CD4-positive, alpha-beta memory T cell (primary cell): ENCODE results near the gene AMMECR1L. TPM values are rescaled to one million over a fixed set of nuclear protein-coding genes. Genes with fewer than 3 reads are reported as not detected.
"Not testable (repeated sequence)": the region's sequence is repeated elsewhere in the genome, so short reads cannot be mapped to it uniquely, and the experiment has no call there.

Experiments used
- CTCF ChIA-PET: fragments of 350-600 bp; sonication (Branson Sonifier 250); formaldehyde crosslinking; loops from one replicate; lab custom pipeline; 2021; ENCODE audit warnings: inconsistent platforms; ENCODE audit not compliant: partially characterized antibody; lab: Charles Lee
- POLR2A ChIA-PET: fragments of 350-600 bp; sonication (Branson Sonifier 250); formaldehyde crosslinking; loops from one replicate; lab custom pipeline; 2021; ENCODE audit not compliant: partially characterized antibody; lab: Charles Lee
- DNase-seq, 5 donors: peaks; one replicate each; pipeline versions ENCODE4 v3.0.0 to v3.0.0-alpha.2; 2020 to 2022; ENCODE audit warnings: mixed read lengths in 1 of 5
- H3K27ac ChIP-seq: one replicate; pipeline ENCODE4 v1.7.0; 2013; ENCODE audit warnings: low read depth, low read length
- H3K27me3 ChIP-seq: 2 replicates; pipeline ENCODE4 v1.7.0; 2013; ENCODE audit warnings: mild to moderate bottlenecking, low read length, moderate library complexity; ENCODE audit not compliant: insufficient read depth
- H3K36me3 ChIP-seq: 2 replicates; pipeline ENCODE4 v1.7.0; 2013; ENCODE audit warnings: mild to moderate bottlenecking, low read length, moderate library complexity; ENCODE audit not compliant: insufficient read depth
- H3K4me1 ChIP-seq: 2 replicates; pipeline ENCODE4 v1.7.0; 2013; ENCODE audit warnings: mild to moderate bottlenecking, low read length, moderate library complexity; ENCODE audit not compliant: insufficient read depth
- H3K4me3 ChIP-seq, 2 donors: one replicate each; pipeline ENCODE4 v1.7.0; 2013; ENCODE audit warnings: low read length in 2 of 2, mild to moderate bottlenecking in 1 of 2
- H3K9me3 ChIP-seq, 2 donors: one replicate each; pipeline ENCODE4 v1.7.0; 2013; ENCODE audit warnings: low read length in 2 of 2, control low read depth in 1 of 2; ENCODE audit not compliant: control insufficient read depth in 1 of 2
- H3K27ac Mint-ChIP-seq, 7 donors: one replicate each; pipeline ENCODE4 v1.8.0; 2020 to 2021; ENCODE audit warnings: mixed read lengths in 7 of 7, mild to moderate bottlenecking in 6 of 7, inconsistent platforms in 3 of 7, moderate library complexity in 3 of 7
- H3K27me3 Mint-ChIP-seq, 2 donors: one replicate each; pipeline ENCODE4 v1.8.0; 2020 to 2021; ENCODE audit warnings: mixed read lengths in 2 of 2
- H3K36me3 Mint-ChIP-seq, 2 donors: one replicate each; pipeline ENCODE4 v1.8.0; 2020 to 2021; ENCODE audit warnings: mixed read lengths in 2 of 2, inconsistent platforms in 1 of 2, mild to moderate bottlenecking in 1 of 2
- H3K4me1 Mint-ChIP-seq, 4 donors: one replicate each; pipeline ENCODE4 v1.8.0; 2020 to 2021; ENCODE audit warnings: mixed read lengths in 4 of 4, mild to moderate bottlenecking in 1 of 4
- H3K4me3 Mint-ChIP-seq, 8 donors: one replicate each; pipeline ENCODE4 v1.8.0; 2020 to 2021; ENCODE audit warnings: mixed read lengths in 8 of 8, mild to moderate bottlenecking in 7 of 8, moderate library complexity in 6 of 8, inconsistent platforms in 3 of 8
- H3K9me3 Mint-ChIP-seq, 8 donors: one replicate each; pipeline ENCODE4 v1.8.0; 2020 to 2021; ENCODE audit warnings: mixed read lengths in 8 of 8, mild to moderate bottlenecking in 5 of 8, inconsistent platforms in 3 of 8, moderate library complexity in 1 of 8
- intact Hi-C: fragments of 100-400 bp; cut with micrococcal nuclease; formaldehyde crosslinking; loops from one replicate; pipeline ENCODE4 v1.15.1; 2023
- polyA plus RNA-seq, 2 donors: library from polyadenylated mRNA; unstranded; fragments of 300-500 nt; fragmentation: Illumina TruSeq; gene quantifications; one replicate each; pipeline ENCODE4 v1.2.3, GENCODE V29; 2021
- total RNA-seq, 2 experiments: library from RNA; stranded (reverse); gene quantifications; one replicate each; pipeline ENCODE4 v1.2.3, GENCODE V29; 2021

The AMMECR1L gene
- total and polyA plus RNA-seq, 4 experiments from 2014 or later, result 3.3 to 18.7 (median 13.6) TPM

DNA sequence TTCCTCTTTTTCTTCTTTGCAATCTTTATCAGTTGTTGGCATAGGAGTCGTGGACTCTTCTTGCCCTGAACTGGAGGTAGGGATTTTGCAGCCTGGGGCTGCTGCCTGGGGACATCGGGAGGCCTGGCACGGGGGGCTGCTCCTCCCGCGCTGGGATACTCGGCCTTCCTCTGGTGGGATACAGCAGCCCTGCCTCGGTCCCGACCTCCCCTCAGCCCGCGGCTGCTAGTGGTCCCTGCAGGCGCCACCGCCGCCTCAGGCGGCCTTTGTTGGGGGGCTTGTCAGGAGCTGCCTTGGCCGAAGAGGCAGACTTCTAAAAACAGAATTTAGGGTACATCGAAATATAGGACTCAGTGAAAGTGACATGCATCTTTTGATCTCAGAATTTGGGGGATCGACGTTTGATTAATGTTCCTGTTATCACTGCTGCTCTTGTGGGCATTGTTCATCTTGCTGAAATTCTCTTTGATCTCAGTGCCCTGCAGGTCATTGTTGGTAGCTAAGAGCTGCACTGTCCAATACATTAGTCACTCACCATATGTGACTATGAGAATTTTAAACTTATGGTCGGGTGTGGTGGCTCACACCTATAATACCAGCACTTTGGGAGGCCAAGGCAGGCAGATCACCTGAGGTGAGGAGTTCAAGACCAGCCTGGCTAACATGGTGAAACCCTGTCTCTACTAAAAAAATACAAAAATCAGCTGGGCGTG, 44.1 kb downstream of the AMMECR1L start:
- ChIA-PET POLR2A (no interaction called here), CTCF (interaction anchor here (0.7 to 0.8 kb wide), 2 partner anchors 13 to 17 kb away, joined by 3 read pairs; no protein-coding TSS in a partner anchor)
- Histone ChIP-seq H3K36me3 (peaks cover 4% of the 10 kb centered on the region), H3K9me3 (no peaks in the 10 kb centered on the region), H3K27me3 (no peaks in the 10 kb centered on the region), H3K4me3 (no peak overlapping the region), H3K27ac (no peak overlapping the region), H3K4me1 (no peaks in the 10 kb centered on the region)
- H3K4me3 Mint-ChIP-seq, result no peak overlapping the region
- H3K27me3 Mint-ChIP-seq, result no peaks in the 10 kb centered on the region
- peaks cover 5 to 11% (median 7%) of the 10 kb centered on the region in 4 donors for H3K4me1 Mint-ChIP-seq
- no peak overlapping the region for H3K27ac Mint-ChIP-seq
- no peak for DNase-seq
- H3K9me3 Mint-ChIP-seq, result peaks cover 0 to 4% (median 0%) of the 10 kb centered on the region in 8 donors
- intact Hi-C loops, result no loop called here
- peaks cover 11 to 14% of the 10 kb centered on the region in 2 donors for H3K36me3 Mint-ChIP-seq

DNA sequence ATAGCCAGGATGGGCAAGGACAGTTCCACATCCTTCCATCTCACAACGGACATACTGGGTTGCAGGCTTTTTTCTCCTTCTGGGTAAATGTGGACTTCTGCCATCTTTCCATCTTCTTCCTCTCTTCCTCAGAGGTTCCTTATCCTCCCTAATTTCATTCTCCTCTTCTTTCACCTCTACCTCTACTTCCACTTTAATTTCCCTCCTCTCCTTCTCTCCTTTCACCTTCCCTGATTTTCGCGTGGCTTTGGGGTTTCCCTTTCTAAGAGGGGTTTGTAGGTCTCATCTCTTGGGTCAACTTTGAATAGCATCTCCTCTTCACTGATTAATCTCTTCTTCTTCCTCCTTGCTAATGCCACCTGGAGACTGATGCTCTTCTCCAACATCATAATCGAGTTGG, 44.9 kb downstream of the AMMECR1L start:
- H3K9me3 Mint-ChIP-seq, result peaks cover 0 to 4% (median 0%) of the 10 kb centered on the region in 8 donors
- DNase-seq, result no peak
- Histone ChIP-seq H3K4me3 (no peak overlapping the region), H3K27ac (no peak overlapping the region), H3K4me1 (no peaks in the 10 kb centered on the region), H3K36me3 (no peaks in the 10 kb centered on the region), H3K27me3 (no peaks in the 10 kb centered on the region), H3K9me3 (no peaks in the 10 kb centered on the region)
- peaks cover 5 to 11% (median 7%) of the 10 kb centered on the region in 4 donors for H3K4me1 Mint-ChIP-seq
- H3K36me3 Mint-ChIP-seq, result peaks cover 7 to 9% of the 10 kb centered on the region in 2 donors
- H3K4me3 Mint-ChIP-seq, result no peak overlapping the region
- intact Hi-C loops, result no loop called here
- H3K27ac Mint-ChIP-seq, result no peak overlapping the region
- ChIA-PET CTCF (interaction anchor here (0.8 kb wide), 1 partner anchor 12 kb away, joined by 3 read pairs; no protein-coding TSS in a partner anchor), POLR2A (no interaction called here)
- no peaks in the 10 kb centered on the region for H3K27me3 Mint-ChIP-seq

GRCh38 chr2:127834951-127835350, 50.8 kb downstream of the AMMECR1L start:
- Histone ChIP-seq H3K9me3 (no peaks in the 10 kb centered on the region), H3K36me3 (no peaks in the 10 kb centered on the region), H3K4me1 (peaks cover 12% of the 10 kb centered on the region), H3K4me3 (no peak overlapping the region), H3K27ac (no peak overlapping the region), H3K27me3 (no peaks in the 10 kb centered on the region)
- Mint-ChIP-seq H3K9me3 (peaks cover 0 to 2% (median 0%) of the 10 kb centered on the region in 8 donors), H3K4me1 (peaks cover 4 to 19% (median 9%) of the 10 kb centered on the region in 4 donors), H3K27me3 (no peaks in the 10 kb centered on the region), H3K4me3 (no peak overlapping the region), H3K27ac (peak overlapping the region in 1 of 7 donors; percentile 10), H3K36me3 (no peaks in the 10 kb centered on the region)
- DNase-seq, result no peak
- intact Hi-C loops, result no loop called here
- ChIA-PET CTCF (no interaction called here), POLR2A (no interaction called here)

DNA sequence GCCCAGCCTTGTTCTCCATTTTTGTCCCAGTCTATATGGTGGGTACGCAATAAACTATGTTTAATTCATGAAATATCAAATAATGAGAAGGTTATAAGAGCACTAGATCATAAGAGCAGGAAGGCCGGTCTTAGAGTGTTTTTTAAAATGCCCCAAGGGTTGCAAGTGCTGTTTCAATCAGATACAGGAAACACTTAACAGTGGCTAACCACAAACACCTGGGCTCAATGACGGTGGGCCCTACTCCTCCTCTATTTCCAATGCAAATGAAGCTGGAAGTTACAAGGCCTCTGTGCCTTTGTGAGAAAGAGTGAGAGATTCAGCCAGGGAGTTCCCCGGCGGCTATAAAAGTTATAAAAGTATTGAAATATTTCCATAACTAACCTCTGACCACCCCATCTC, 55.9 kb downstream of the AMMECR1L start:
- Mint-ChIP-seq H3K4me3 (peak overlapping the region in 7 of 8 donors; percentile 6 to 75 (median 53)), H3K27me3 (no peaks in the 10 kb centered on the region), H3K9me3 (peaks cover 0 to 12% (median under 1%) of the 10 kb centered on the region in 8 donors), H3K27ac (peak overlapping the region; percentile 82 to 95 (median 91)), H3K4me1 (peaks cover 19 to 40% (median 26%) of the 10 kb centered on the region in 4 donors), H3K36me3 (no peaks in the 10 kb centered on the region)
- Histone ChIP-seq H3K27ac (peak overlapping the region; percentile 35), H3K4me3 (no peak overlapping the region), H3K4me1 (peaks cover 24% of the 10 kb centered on the region), H3K36me3 (no peaks in the 10 kb centered on the region), H3K9me3 (no peaks in the 10 kb centered on the region), H3K27me3 (no peaks in the 10 kb centered on the region)
- ChIA-PET CTCF (no interaction called here), POLR2A (interaction anchor here (0.5 to 3.7 kb wide), 9 partner anchors 15 to 128 kb away, joined by 3 to 19 read pairs (median 4); partner anchors contain the start of genes POLR2D, SFT2D3 and WDR33)
- peak; percentile 73 to 90 (median 78) for DNase-seq
- intact Hi-C loops, result loop anchor here (1.0 kb wide), 1 partner anchor 19 kb away; the partner anchor contains the start of gene WDR33

DNA sequence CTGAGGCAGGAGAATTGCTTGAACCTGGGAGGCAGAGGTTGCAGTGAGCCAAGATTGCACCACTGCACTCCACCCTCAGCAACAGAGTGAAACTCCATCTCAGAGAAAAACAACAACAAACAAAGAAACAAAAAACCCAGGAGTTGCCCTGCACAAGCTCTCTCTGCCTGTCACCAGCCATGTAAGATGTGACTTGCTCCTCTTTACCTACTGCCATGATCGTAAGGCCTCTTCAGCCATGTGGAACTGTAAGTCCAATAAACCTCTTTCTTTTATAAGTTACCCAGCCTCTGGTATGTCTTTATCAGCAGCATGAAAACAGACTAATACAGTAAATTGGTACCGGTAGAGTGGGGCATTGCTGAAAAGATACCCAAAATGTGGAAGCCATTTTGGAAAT, 59.0 kb downstream of the AMMECR1L start:
- peaks cover 24% of the 10 kb centered on the region for H3K4me1 ChIP-seq
- H3K4me3 Mint-ChIP-seq, H3K27me3 Mint-ChIP-seq, DNase-seq, H3K27me3 ChIP-seq, H3K36me3 Mint-ChIP-seq, H3K4me3 ChIP-seq, H3K9me3 ChIP-seq, intact Hi-C loops, CTCF ChIA-PET, POLR2A ChIA-PET, H3K27ac ChIP-seq, H3K36me3 ChIP-seq: not testable (repeated sequence)
- Mint-ChIP-seq H3K4me1 (peaks cover 19 to 39% (median 26%) of the 10 kb centered on the region in 4 donors), H3K27ac (peak overlapping the region in 2 of 7 donors; percentile 13 to 26), H3K9me3 (peaks cover 0 to 17% (median under 1%) of the 10 kb centered on the region in 8 donors)

DNA sequence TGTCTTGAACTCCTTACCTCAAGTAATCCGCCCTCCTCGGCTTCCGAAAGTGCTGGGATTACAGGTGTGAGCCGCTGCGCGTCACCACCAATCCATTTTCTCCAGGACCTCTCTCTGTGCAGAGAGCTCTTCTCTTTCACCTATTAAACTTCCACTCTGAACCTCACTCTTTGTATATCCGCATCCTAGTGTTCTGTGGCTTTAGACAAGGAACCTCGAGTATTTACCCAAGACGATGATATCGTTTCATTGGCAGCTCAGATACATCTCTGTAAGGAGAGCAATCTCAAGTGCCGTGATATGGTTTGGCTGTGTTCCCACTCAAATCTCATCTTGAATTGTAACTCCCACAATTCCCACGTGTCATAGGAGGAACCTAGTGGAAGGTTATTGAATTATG, 59.7 kb downstream of the AMMECR1L start:
- Histone ChIP-seq H3K4me1 (peaks cover 22% of the 10 kb centered on the region), H3K27me3 (no peaks in the 10 kb centered on the region), H3K27ac (no peak overlapping the region), H3K9me3 (no peaks in the 10 kb centered on the region), H3K36me3 (no peaks in the 10 kb centered on the region), H3K4me3 (no peak overlapping the region)
- no peak for DNase-seq
- intact Hi-C loops, result no loop called here
- Mint-ChIP-seq H3K27ac (no peak overlapping the region), H3K9me3 (peaks cover 0 to 17% (median 2%) of the 10 kb centered on the region in 8 donors), H3K4me1 (peaks cover 17 to 33% (median 25%) of the 10 kb centered on the region in 4 donors), H3K27me3 (no peaks in the 10 kb centered on the region), H3K36me3 (peaks cover 0 to 3% of the 10 kb centered on the region in 2 donors), H3K4me3 (no peak overlapping the region)
- ChIA-PET POLR2A (no interaction called here), CTCF (no interaction called here)

DNA sequence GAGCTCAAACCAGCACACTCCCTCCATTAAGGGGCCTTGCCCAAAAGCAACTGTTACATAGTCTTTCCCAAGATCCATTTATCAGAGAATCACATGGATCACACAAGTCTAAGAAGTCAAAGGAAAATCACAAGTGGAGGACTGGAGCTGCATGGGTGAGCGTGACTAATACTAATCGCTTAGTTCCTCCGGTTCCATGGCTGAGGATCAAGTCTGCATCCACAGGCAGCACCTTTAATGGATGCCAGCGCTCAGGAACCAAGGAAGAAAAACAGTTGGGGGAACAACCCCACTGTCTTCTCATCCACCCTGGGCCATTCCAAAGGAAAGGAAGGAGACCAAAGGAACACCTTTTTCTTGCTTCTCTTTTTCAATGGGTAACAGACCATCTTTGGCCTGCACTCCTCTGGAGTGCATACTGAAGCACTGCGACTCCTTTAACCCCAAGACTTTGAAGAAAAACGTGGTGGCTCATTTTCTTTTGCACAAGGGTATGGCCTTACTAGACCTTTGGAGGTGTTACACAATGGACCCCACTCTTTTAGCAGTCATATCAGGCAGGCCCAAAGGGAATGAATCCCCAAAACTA, 65.6 kb downstream of the AMMECR1L start:
- Histone ChIP-seq H3K27ac (no peak overlapping the region), H3K36me3 (no peaks in the 10 kb centered on the region), H3K4me3 (no peak overlapping the region), H3K27me3 (no peaks in the 10 kb centered on the region), H3K9me3 (peaks cover 0 to 9% of the 10 kb centered on the region in 2 donors), H3K4me1 (no peaks in the 10 kb centered on the region)
- ChIA-PET POLR2A (no interaction called here), CTCF (no interaction called here)
- Mint-ChIP-seq H3K36me3 (peaks cover 0 to 10% of the 10 kb centered on the region in 2 donors), H3K27ac (no peak overlapping the region), H3K4me3 (no peak overlapping the region), H3K9me3 (peaks cover 0 to 27% (median 18%) of the 10 kb centered on the region in 8 donors), H3K27me3 (peaks cover 0 to 2% of the 10 kb centered on the region in 2 donors), H3K4me1 (no peaks in the 10 kb centered on the region)
- no peak for DNase-seq
- intact Hi-C loops, result no loop called here
